SK-N-SH (cell line): ENCODE measurements around the gene NMNAT2. TPM values are rescaled to one million over a fixed set of nuclear protein-coding genes. Genes with fewer than 3 reads are reported as not detected.

Source experiments
- CTCF ChIA-PET: fragments of 300-600, 350-600 bp; formaldehyde crosslinking; extraction: SDS; loops from one replicate; lab custom pipeline; 2021; lab: Yijun Ruan, JAX
- POLR2A ChIA-PET: fragments of 350-600 bp; sonication (Branson Sonifier 250); formaldehyde crosslinking; extraction: SDS; loops from one replicate; lab custom pipeline; 2020; ENCODE audit warnings: antibody characterized with exemption, inconsistent platforms; lab: Yijun Ruan, JAX
- DNase-seq: peaks from one replicate; pipeline ENCODE4 v3.0.0; 2012
- H2AFZ ChIP-seq: fragments of 200-600 bp; sonication (generic); 2 replicates; pipeline ENCODE4 v1.8.1; 2016; ENCODE audit warnings: antibody characterized with exemption, mild to moderate bottlenecking, low read depth
- H3F3A ChIP-seq: fragments of 200-600 bp; sonication (generic); replicated peaks from 2 replicates; pipeline ENCODE3; 2016; ENCODE audit warnings: antibody characterized with exemption, mild to moderate bottlenecking; ENCODE audit not compliant: insufficient read depth
- H3K27ac ChIP-seq, 2 experiments: fragments of 200-500 bp in 1 of 2; fragments of 200-600 bp in 1 of 2; sonication (Bioruptor generic) in 1 of 2; sonication (generic), shearing (Covaris generic) in 1 of 2; 2 replicates each; pipeline versions ENCODE4 v1.5.1 to v1.6.1; 2014 to 2016; ENCODE audit warnings: low read depth in 2 of 2, inconsistent platforms in 1 of 2, low read length in 1 of 2, mild to moderate bottlenecking in 1 of 2, mixed read lengths in 1 of 2
- H3K27me3 ChIP-seq: fragments of 200-600 bp; sonication (generic), shearing (Covaris generic); 2 replicates; pipeline ENCODE4 v1.6.1; 2016; ENCODE audit warnings: mixed run types; ENCODE audit not compliant: insufficient read depth
- H3K36me3 ChIP-seq, 2 experiments: fragments of 200-500 bp in 1 of 2; fragments of 200-600 bp in 1 of 2; sonication (Bioruptor generic) in 1 of 2; sonication (generic) in 1 of 2; replicated peaks in 1 of 2; 2 replicates each; pipeline versions ENCODE3 to v1.5.1; 2014 to 2016; ENCODE audit warnings: low read length in 1 of 2, mild to moderate bottlenecking in 1 of 2; ENCODE audit not compliant: insufficient read depth in 2 of 2, control insufficient read depth in 1 of 2
- H3K4me1 ChIP-seq, 2 experiments: fragments of 200-500 bp in 1 of 2; fragments of 200-600 bp in 1 of 2; sonication (Bioruptor generic) in 1 of 2; sonication (generic), shearing (Covaris generic) in 1 of 2; 2 replicates each; pipeline versions ENCODE4 v1.5.1 to v1.6.1; 2014 to 2016; ENCODE audit warnings: low read depth in 1 of 2, low read length in 1 of 2, mixed run types in 1 of 2; ENCODE audit not compliant: insufficient read depth in 2 of 2, control insufficient read depth in 1 of 2
- H3K4me2 ChIP-seq: fragments of 200-600 bp; sonication (generic), shearing (Covaris generic); 2 replicates; pipeline ENCODE4 v1.6.1; 2017; ENCODE audit warnings: mixed run types
- H3K4me3 ChIP-seq, 2 experiments: fragments of 200-500 bp in 1 of 2; fragments of 200-600 bp in 1 of 2; sonication (Bioruptor generic) in 1 of 2; sonication (generic), shearing (Covaris generic) in 1 of 2; 2 replicates each; pipeline versions ENCODE4 v1.5.1 to v1.8.1; 2014 to 2016; ENCODE audit warnings: low read depth in 2 of 2, inconsistent platforms in 1 of 2, low read length in 1 of 2, mild to moderate bottlenecking in 1 of 2, mixed read lengths in 1 of 2, moderate library complexity in 1 of 2
- H3K79me2 ChIP-seq: fragments of 200-600 bp; sonication (generic); 2 replicates; pipeline ENCODE4 v1.8.1; 2017; ENCODE audit warnings: mild to moderate bottlenecking; ENCODE audit not compliant: insufficient read depth
- H3K9ac ChIP-seq: fragments of 200-600 bp; sonication (generic); 2 replicates; pipeline ENCODE4 v1.6.1; 2017; ENCODE audit warnings: mixed run types
- H3K9me2 ChIP-seq: fragments of 200-600 bp; sonication (generic); 2 replicates; pipeline ENCODE4 v1.6.1; 2017; ENCODE audit warnings: mixed run types
- H3K9me3 ChIP-seq: fragments of 200-600 bp; sonication (generic); 2 replicates; pipeline ENCODE4 v1.6.1; 2017; ENCODE audit warnings: mixed run types, mild to moderate bottlenecking, moderate library complexity
- H4K20me1 ChIP-seq: fragments of 200-600 bp; sonication (generic); 2 replicates; pipeline ENCODE4 v1.6.1; 2017; ENCODE audit warnings: mild to moderate bottlenecking, mixed run types; ENCODE audit not compliant: insufficient read depth
- CHD2 ChIP-seq: fragments of 150-350 bp; IDR thresholded peaks from 2 replicates; pipeline ENCODE4 v1.6.1; 2018; ENCODE audit warnings: low read length; ENCODE audit not compliant: partially characterized antibody
- EZH2phosphoT487 ChIP-seq: fragments of 200-600 bp; sonication (generic); IDR thresholded peaks from 2 replicates; pipeline ENCODE4 v1.6.1; 2017; ENCODE audit warnings: low read depth, mixed run types, mild to moderate bottlenecking, antibody characterized with exemption, moderate library complexity, borderline replicate concordance
- FOSL2 ChIP-seq: IDR thresholded peaks from 2 replicates; pipeline ENCODE4 v1.4.0; 2012; ENCODE audit warnings: low read depth, mild to moderate bottlenecking, moderate library complexity, borderline replicate concordance
- MAX ChIP-seq: IDR thresholded peaks from 2 replicates; pipeline ENCODE4 v1.4.0; 2012; ENCODE audit warnings: low read depth
- MEF2A ChIP-seq: IDR thresholded peaks from 2 replicates; pipeline ENCODE4 v1.4.0; 2012; ENCODE audit warnings: low read depth, borderline replicate concordance
- MXI1 ChIP-seq: IDR thresholded peaks from 2 replicates; pipeline ENCODE4 v1.6.1; 2012; ENCODE audit warnings: mild to moderate bottlenecking, low read depth, low read length, improper control_type of control experiment
- NFIC ChIP-seq: IDR thresholded peaks from 2 replicates; pipeline ENCODE4 v1.4.0; 2012; ENCODE audit warnings: borderline replicate concordance
- NRF1 ChIP-seq: IDR thresholded peaks from 2 replicates; pipeline ENCODE4 v1.6.1; 2012; ENCODE audit warnings: low read depth, mild to moderate bottlenecking, low read length
- PBX3 ChIP-seq: IDR thresholded peaks from 2 replicates; pipeline ENCODE4; 2012
- POLR2AphosphoS5 ChIP-seq: IDR thresholded peaks from 2 replicates; pipeline ENCODE4 v1.6.1; 2012; ENCODE audit warnings: low read depth, low read length
- RAD21 ChIP-seq: IDR thresholded peaks from 2 replicates; pipeline ENCODE4 v1.6.1; 2012; ENCODE audit warnings: mild to moderate bottlenecking, low read length
- SIN3A ChIP-seq: IDR thresholded peaks from 2 replicates; pipeline ENCODE4 v1.6.1; 2012; ENCODE audit warnings: low read depth, mild to moderate bottlenecking, low read length, moderate library complexity, borderline replicate concordance
- SMC3 ChIP-seq: IDR thresholded peaks from 2 replicates; pipeline ENCODE4 v1.6.1; 2012; ENCODE audit warnings: low read depth, low read length, improper control_type of control experiment
- TCF12 ChIP-seq: IDR thresholded peaks from 2 replicates; pipeline ENCODE4 v1.4.0; 2012
- ZBTB33 ChIP-seq: IDR thresholded peaks from 2 replicates; pipeline ENCODE4 v1.4.0; 2012; ENCODE audit warnings: low read depth, borderline replicate concordance
- WGBS: methylation state at CpG from one replicate; pipeline ENCODE4 v1.1.6; 2017; ENCODE audit warnings: low lambda C conversion rate; 5-methylcytosine and 5-hydroxymethylcytosine counted together
- polyA plus RNA-seq, 3 experiments: library from polyadenylated mRNA; depleted of rRNA; stranded (reverse); fragments of >200 nt; gene quantifications; 2 replicates each; pipeline ENCODE4 v1.2.3, GENCODE V29; 2012
- TF ChIP-seq, protein P1 (sequence below): IDR thresholded peaks from 2 replicates; pipeline ENCODE4 v1.6.1; 2012; ENCODE audit warnings: mild to moderate bottlenecking, low read depth, low read length, moderate library complexity

Gene NMNAT2
- polyA plus RNA-seq, 1 of the 3 experiments (the other 2 are of a cell fraction), result 0.07 TPM

DNA sequence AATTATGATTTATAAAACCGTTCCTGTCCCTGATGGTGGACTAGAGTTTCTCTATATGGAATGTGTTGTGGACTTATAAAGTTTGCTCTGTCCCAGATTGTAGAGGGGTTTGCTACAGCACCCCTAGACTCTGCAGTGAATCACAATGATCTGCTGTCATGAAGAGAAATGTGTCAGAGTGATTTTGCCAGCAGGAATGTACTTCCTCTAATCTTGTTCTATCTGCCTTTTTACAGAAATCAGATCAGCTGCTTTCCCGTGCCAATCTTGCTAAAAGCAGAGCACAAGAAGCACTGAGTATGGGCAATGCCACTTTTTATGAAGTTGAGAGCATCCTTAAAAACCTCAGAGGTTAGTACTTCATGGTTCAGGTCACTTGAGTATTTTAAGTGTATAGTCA is 180.1 kb downstream of the NMNAT2 start:
- H3K4me1 ChIP-seq, result peaks cover 6 to 23% of the 10 kb centered on the region in 2 experiments; a peak in 2 of 4 replicates
- peak overlapping the region in 1 of 2 experiments; percentile 50; a peak in 2 of 4 replicates for H3K27ac ChIP-seq
- H4K20me1 ChIP-seq, result no peaks in the 10 kb centered on the region
- H3K79me2 ChIP-seq, result no peaks in the 10 kb centered on the region
- no peaks in the 10 kb centered on the region for H3K36me3 ChIP-seq
- POLR2A ChIA-PET, result no interaction called here
- 45% methylated on average over 2 of the region's 2 CpGs for WGBS
- H3K9me2 ChIP-seq, result no peaks in the 10 kb centered on the region
- no peak overlapping the region; the same call in 1 of the 2 replicates for H2AFZ ChIP-seq
- peaks cover 30% of the 10 kb centered on the region for H3F3A ChIP-seq
- H3K9ac ChIP-seq, result no peak overlapping the region
- no peak overlapping the region for H3K4me2 ChIP-seq
- H3K9me3 ChIP-seq, result no peaks in the 10 kb centered on the region
- no peak for DNase-seq
- no peaks in the 10 kb centered on the region for H3K27me3 ChIP-seq
- H3K4me3 ChIP-seq, result no peak overlapping the region
- CTCF ChIA-PET, result interaction anchor here (0.6 to 6.7 kb wide), 5 partner anchors 9 to 277 kb away, joined by 3 to 37 read pairs (median 4); no protein-coding TSS in a partner anchor
- TF ChIP-seq MEF2A, result no peak
- no peak for TF ChIP-seq NFIC
- no peak for TF ChIP-seq POLR2AphosphoS5
- TF ChIP-seq CHD2, result no peak
- TF ChIP-seq ZBTB33, result no peak
- TF ChIP-seq MAX, result no peak
- TF ChIP-seq MXI1, result no peak
- no peak for TF ChIP-seq RAD21
- no peak for TF ChIP-seq EZH2phosphoT487
- peak; percentile 52 for TF ChIP-seq PBX3
- peak; percentile 25; the same call in 1 of the 2 replicates for TF ChIP-seq FOSL2
- TF ChIP-seq SMC3, result no peak
- TF ChIP-seq TCF12, result peak; percentile 40; the same call in 1 of the 2 replicates
- no peak for TF ChIP-seq SIN3A
- TF ChIP-seq, protein P1, sequence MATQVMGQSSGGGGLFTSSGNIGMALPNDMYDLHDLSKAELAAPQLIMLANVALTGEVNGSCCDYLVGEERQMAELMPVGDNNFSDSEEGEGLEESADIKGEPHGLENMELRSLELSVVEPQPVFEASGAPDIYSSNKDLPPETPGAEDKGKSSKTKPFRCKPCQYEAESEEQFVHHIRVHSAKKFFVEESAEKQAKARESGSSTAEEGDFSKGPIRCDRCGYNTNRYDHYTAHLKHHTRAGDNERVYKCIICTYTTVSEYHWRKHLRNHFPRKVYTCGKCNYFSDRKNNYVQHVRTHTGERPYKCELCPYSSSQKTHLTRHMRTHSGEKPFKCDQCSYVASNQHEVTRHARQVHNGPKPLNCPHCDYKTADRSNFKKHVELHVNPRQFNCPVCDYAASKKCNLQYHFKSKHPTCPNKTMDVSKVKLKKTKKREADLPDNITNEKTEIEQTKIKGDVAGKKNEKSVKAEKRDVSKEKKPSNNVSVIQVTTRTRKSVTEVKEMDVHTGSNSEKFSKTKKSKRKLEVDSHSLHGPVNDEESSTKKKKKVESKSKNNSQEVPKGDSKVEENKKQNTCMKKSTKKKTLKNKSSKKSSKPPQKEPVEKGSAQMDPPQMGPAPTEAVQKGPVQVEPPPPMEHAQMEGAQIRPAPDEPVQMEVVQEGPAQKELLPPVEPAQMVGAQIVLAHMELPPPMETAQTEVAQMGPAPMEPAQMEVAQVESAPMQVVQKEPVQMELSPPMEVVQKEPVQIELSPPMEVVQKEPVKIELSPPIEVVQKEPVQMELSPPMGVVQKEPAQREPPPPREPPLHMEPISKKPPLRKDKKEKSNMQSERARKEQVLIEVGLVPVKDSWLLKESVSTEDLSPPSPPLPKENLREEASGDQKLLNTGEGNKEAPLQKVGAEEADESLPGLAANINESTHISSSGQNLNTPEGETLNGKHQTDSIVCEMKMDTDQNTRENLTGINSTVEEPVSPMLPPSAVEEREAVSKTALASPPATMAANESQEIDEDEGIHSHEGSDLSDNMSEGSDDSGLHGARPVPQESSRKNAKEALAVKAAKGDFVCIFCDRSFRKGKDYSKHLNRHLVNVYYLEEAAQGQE, result no peak
- TF ChIP-seq NRF1, result no peak
- TF ChIP-seq, all 33 proteins: peak for 3
